Heart left ventricle (tissue), 16 donors: ENCODE measurements around the gene KREMEN1. TPM values are rescaled to one million over a fixed set of nuclear protein-coding genes. Genes with fewer than 3 reads are reported as not detected.

Source experiments
- ATAC-seq, 4 donors: fragments of 200-7000 bp; cut with Tn5 transposase; one replicate each; pipeline ENCODE4 v1.9.1; 2020 to 2022; ENCODE audit warnings: moderate library complexity in 4 of 4, mild to moderate bottlenecking in 3 of 4, moderate number of reproducible peaks in 1 of 4
- DNase-seq, 5 donors: peaks; one replicate each; pipeline ENCODE4 v3.0.0-alpha.2; 2020
- H3K27ac ChIP-seq, 12 donors: fragments of 200-600 bp; sonication (generic) in 4 of 12; one replicate each; pipeline versions ENCODE4 v1.5.0 to v1.8.0; 2016 to 2022; ENCODE audit warnings: mild to moderate bottlenecking in 2 of 12
- H3K27me3 ChIP-seq, 9 donors: fragments of 200-600 bp; sonication (generic) in 2 of 9; one replicate each; pipeline versions ENCODE4 v1.5.1 to v1.8.0; 2016 to 2022; ENCODE audit warnings: mild to moderate bottlenecking in 3 of 9
- H3K36me3 ChIP-seq, 9 donors: fragments of 200-600 bp; sonication (generic) in 2 of 9; one replicate each; pipeline versions ENCODE4 v1.5.0 to v1.8.0; 2018 to 2022; ENCODE audit warnings: mild to moderate bottlenecking in 2 of 9
- H3K4me1 ChIP-seq, 12 donors: fragments of 200-600 bp; sonication (generic) in 4 of 12; one replicate each; pipeline versions ENCODE4 v1.5.0 to v1.8.0; 2016 to 2022; ENCODE audit warnings: mild to moderate bottlenecking in 3 of 12
- H3K4me3 ChIP-seq, 12 donors: fragments of 200-600 bp; sonication (generic) in 4 of 12; one replicate each; pipeline versions ENCODE4 v1.5.0 to v1.8.0; 2017 to 2022; ENCODE audit warnings: mild to moderate bottlenecking in 9 of 12, moderate library complexity in 4 of 12
- H3K9me3 ChIP-seq, 12 donors: fragments of 200-600 bp; sonication (generic) in 4 of 12; one replicate each; pipeline versions ENCODE4 v1.5.0 to v1.8.0; 2016 to 2022; ENCODE audit warnings: mild to moderate bottlenecking in 1 of 12
- CTCF ChIP-seq, 12 donors: fragments of 200-600 bp; sonication (generic) in 4 of 12; IDR thresholded peaks; one replicate each; pipeline versions ENCODE4 v1.5.0 to v1.8.0; 2018 to 2022; ENCODE audit warnings: antibody characterized with exemption in 12 of 12, mild to moderate bottlenecking in 5 of 12
- POLR2A ChIP-seq, 2 donors: fragments of 450-650 bp; IDR thresholded peaks; one replicate each; pipeline ENCODE4 v1.6.1; 2017; ENCODE audit warnings: antibody characterized with exemption in 2 of 2, mild to moderate bottlenecking in 2 of 2, moderate library complexity in 2 of 2
- WGBS, 4 donors: extraction: QIAGEN DNeasy Blood & Tissue Kit in 2 of 4; methylation state at CpG; one replicate each; pipeline versions ENCODE4 v1.1.5 to v1.1.7; 2013 to 2018; 5-methylcytosine and 5-hydroxymethylcytosine counted together
- intact Hi-C, 10 donors: fragments of 100-400 bp; cut with DNase I; formaldehyde crosslinking; loops; one replicate each; pipeline versions ENCODE4 v1.11.1 to v1.14.2; 2022
- polyA plus RNA-seq, 2 donors: library from polyadenylated mRNA; stranded (reverse); fragments of 200-250 nt; gene quantifications; one replicate each; pipeline ENCODE4 v1.2.3, GENCODE V29; 2013
- total RNA-seq, 9 donors: library from RNA; depleted of rRNA in 2 of 9; stranded (reverse); fragments of >200 nt in 2 of 9; fragmentation: NEBNext Ultra II Directional in 3 of 9; extraction: Animal tissue kit (Norgen Biotek cat#: 25700) in 3 of 9; gene quantifications; one replicate each; pipeline versions ENCODE4 v1.1.0 to v1.2.4, GENCODE V29; 2016 to 2023
- donor health status: ischemic (EF 13 %, LVEDD 7.1; RV severe dilation, severe dysfunction).
- donor health status: healthy with polysubstance abuse.
- donor health status: DM: no; HTN: yes; CAD: no.
- donor health status: DM: no; HTN: no; CAD: no.
- donor health status: ischemic (EF 25% LVEDD 6.9; RV normal size, moderate dysfunction).
- donor health status: ischemic (EF 25% LVEDD 5.7; RV mildly dilated, moderate dysfunction).
- donor health status: healthy.
- donor health status: DM: yes; HTN: yes; CAD: no.
- donor health status: ischemic (EF 35%, LVEDD 5.7; RV mildly dilated, moderate dysfunction).
- donor health status: nonischemic (EF 11% LVEDD 7.7; RV severe dilation, severe dysfunction).
- donor health status: DM: yes; HTN: yes; CAD: no.
- donor health status: PGD.
- donor health status: ischemic (EF 29% LVEDD 5.4; RV normal size, mild dysfunction).
- donor health status: nonischemic (EF 23%, LVEDD 6.1; RV moderate dilation, normal function).

The KREMEN1 gene
- total and polyA plus RNA-seq, 11 donors = 24.3 to 67.8 (median 36.4) TPM

DNA sequence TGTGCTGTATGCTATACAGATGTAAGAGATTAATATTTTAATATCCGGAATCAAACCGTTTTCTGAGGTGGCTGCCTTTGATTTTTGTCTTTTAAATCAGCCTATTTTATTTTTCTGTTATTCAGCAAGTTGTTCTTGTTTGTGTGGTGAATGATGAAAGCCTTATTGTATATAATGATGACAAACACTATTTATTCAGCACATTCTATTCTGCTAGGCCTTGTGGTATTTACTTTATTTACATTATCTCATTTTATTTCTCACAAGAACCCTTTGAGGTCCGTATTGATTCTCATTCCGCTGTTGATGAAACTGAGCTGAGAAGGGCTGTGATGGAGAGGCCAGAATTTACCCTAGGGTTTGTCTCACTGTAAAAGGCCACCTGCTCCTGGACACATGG lies 40.5 kb downstream of the KREMEN1 start:
- Histone ChIP-seq H3K4me3 (no peak overlapping the region), H3K27ac (no peak overlapping the region), H3K36me3 (peaks cover 0 to 9% (median 0%) of the 10 kb centered on the region in 9 donors), H3K4me1 (peaks cover 0 to 26% (median 7%) of the 10 kb centered on the region in 12 donors), H3K9me3 (no peaks in the 10 kb centered on the region), H3K27me3 (no peaks in the 10 kb centered on the region)
- no peak for DNase-seq
- TF ChIP-seq CTCF (IDR thresholded peaks at IDR 0.05) (no peak), POLR2A (IDR thresholded peaks at IDR 0.05) (no peak)
- 91 to 95% (median 94%) methylated on average over 4 of the region's 4 CpGs for WGBS, 4 donors
- intact Hi-C loops = no loop called here
- ATAC-seq = no peak

DNA sequence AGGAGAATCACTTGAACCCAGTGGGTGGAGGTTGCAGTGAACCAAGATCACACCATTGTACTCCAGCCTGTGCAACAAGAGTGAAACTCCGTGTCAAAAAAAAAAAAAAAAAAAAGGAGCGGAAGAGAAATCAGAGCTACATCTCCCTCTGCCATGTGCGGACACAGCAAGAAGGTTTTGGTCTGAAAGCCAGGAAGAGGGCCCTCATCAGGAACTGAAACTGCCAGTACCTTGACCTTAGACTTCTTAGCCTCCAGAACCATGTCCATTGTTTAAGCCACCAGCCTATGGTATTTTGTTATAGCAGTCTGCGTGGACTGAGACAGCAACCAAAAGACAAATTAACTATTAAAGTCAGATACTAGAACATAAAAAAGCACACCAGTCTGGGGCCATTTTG lies 41.6 kb downstream of the KREMEN1 start:
- DNase-seq = no peak
- H3K36me3 ChIP-seq = peaks cover 0 to 9% (median 0%) of the 10 kb centered on the region in 9 donors
- no peak for ATAC-seq
- no peak for TF ChIP-seq CTCF (IDR thresholded peaks at IDR 0.05)
- no peak overlapping the region for H3K27ac ChIP-seq
- no peaks in the 10 kb centered on the region for H3K9me3 ChIP-seq
- no peak overlapping the region for H3K4me3 ChIP-seq
- H3K27me3 ChIP-seq = no peaks in the 10 kb centered on the region
- WGBS, 4 donors = 67 to 96% (median 81%) methylated on average over 4 of the region's 4 CpGs
- H3K4me1 ChIP-seq = peaks cover 0 to 25% (median 7%) of the 10 kb centered on the region in 12 donors
- intact Hi-C loops = no loop called here

DNA sequence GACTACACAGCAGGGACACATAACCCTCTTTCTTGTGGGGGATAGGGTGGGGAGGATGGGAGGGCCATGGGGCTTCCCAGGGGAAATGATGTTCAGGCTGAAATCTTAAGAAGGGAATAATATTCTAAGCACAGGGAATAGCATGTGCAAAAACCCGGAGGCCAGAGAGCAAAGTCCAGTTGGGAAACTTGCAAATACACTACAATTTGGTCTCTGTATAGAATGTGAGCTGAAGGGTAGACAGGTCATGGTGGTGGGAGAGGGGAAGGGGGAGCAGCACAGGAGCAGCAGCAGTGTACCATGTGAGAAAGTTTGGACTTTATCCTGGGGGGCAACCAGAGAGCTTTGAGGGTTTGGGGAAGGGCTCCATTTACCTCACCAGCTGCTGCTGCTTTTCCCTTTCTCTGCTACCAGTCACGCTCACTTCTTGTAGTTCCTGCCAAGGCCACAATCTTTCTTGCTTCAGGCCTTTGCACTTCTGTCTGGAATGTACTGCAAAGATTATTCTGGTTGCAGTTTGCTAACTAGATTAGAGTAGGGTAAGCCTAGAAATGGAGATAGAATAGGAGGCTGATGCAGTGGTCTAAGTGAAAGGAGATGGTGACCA lies 43.0 kb downstream of the KREMEN1 start:
- 67 to 77% (median 71%) methylated on average over 2 of the region's 2 CpGs for WGBS, 4 donors
- TF ChIP-seq CTCF (IDR thresholded peaks at IDR 0.05) (no peak), POLR2A (IDR thresholded peaks at IDR 0.05) (no peak)
- Histone ChIP-seq H3K36me3 (peaks cover 0 to 9% (median 0%) of the 10 kb centered on the region in 9 donors), H3K4me1 (peaks cover 0 to 14% (median 4%) of the 10 kb centered on the region in 12 donors), H3K9me3 (peaks cover 0 to 3% (median 0%) of the 10 kb centered on the region in 12 donors), H3K27me3 (no peaks in the 10 kb centered on the region), H3K4me3 (no peak overlapping the region), H3K27ac (peak overlapping the region in 2 of 12 donors; percentile 12 to 45)
- DNase-seq (no peak), ATAC-seq (peak; percentile 22 to 65 (median 27))
- intact Hi-C loops = no loop called here

- H3K4me1 ChIP-seq = peaks cover 0 to 14% (median 4%) of the 10 kb centered on the region in 12 donors
- intact Hi-C loops = no loop called here
- peak overlapping the region in 2 of 12 donors; percentile 12 to 45 for H3K27ac ChIP-seq
- DNase-seq (no peak), ATAC-seq (no peak)
- no peaks in the 10 kb centered on the region for H3K27me3 ChIP-seq
- no peak overlapping the region for H3K4me3 ChIP-seq
- TF ChIP-seq POLR2A (IDR thresholded peaks at IDR 0.05) (no peak), CTCF (IDR thresholded peaks at IDR 0.05) (no peak)
- peaks cover 0 to 3% (median 0%) of the 10 kb centered on the region in 12 donors for H3K9me3 ChIP-seq
- H3K36me3 ChIP-seq = peaks cover 0 to 16% (median 0%) of the 10 kb centered on the region in 9 donors
- WGBS, 4 donors = 94 to 99% (median 96%) methylated on average over 3 of the region's 3 CpGs
Measured at GRCh38 chr22:29116397-29117123, 43.7 kb downstream of the KREMEN1 start.
